Measurements from ENCODE around the gene LAMC2.

GRCh38 chr1:183288583-183288982 lies 102.5 kb downstream of the LAMC2 start:
- no peak for TF ChIP-seq CSRNP3 (CRISPR knock-in tag; IDR thresholded peaks at IDR 0.05)
- TF ChIP-seq, protein P1, sequence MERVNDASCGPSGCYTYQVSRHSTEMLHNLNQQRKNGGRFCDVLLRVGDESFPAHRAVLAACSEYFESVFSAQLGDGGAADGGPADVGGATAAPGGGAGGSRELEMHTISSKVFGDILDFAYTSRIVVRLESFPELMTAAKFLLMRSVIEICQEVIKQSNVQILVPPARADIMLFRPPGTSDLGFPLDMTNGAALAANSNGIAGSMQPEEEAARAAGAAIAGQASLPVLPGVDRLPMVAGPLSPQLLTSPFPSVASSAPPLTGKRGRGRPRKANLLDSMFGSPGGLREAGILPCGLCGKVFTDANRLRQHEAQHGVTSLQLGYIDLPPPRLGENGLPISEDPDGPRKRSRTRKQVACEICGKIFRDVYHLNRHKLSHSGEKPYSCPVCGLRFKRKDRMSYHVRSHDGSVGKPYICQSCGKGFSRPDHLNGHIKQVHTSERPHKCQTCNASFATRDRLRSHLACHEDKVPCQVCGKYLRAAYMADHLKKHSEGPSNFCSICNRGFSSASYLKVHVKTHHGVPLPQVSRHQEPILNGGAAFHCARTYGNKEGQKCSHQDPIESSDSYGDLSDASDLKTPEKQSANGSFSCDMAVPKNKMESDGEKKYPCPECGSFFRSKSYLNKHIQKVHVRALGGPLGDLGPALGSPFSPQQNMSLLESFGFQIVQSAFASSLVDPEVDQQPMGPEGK (CRISPR knock-in tag; IDR thresholded peaks at IDR 0.05; ENCODE audit: borderline replicate concordance), result no peak
- TF ChIP-seq RARB (CRISPR knock-in tag; IDR thresholded peaks at IDR 0.05), result no peak
- TF ChIP-seq, protein P2, sequence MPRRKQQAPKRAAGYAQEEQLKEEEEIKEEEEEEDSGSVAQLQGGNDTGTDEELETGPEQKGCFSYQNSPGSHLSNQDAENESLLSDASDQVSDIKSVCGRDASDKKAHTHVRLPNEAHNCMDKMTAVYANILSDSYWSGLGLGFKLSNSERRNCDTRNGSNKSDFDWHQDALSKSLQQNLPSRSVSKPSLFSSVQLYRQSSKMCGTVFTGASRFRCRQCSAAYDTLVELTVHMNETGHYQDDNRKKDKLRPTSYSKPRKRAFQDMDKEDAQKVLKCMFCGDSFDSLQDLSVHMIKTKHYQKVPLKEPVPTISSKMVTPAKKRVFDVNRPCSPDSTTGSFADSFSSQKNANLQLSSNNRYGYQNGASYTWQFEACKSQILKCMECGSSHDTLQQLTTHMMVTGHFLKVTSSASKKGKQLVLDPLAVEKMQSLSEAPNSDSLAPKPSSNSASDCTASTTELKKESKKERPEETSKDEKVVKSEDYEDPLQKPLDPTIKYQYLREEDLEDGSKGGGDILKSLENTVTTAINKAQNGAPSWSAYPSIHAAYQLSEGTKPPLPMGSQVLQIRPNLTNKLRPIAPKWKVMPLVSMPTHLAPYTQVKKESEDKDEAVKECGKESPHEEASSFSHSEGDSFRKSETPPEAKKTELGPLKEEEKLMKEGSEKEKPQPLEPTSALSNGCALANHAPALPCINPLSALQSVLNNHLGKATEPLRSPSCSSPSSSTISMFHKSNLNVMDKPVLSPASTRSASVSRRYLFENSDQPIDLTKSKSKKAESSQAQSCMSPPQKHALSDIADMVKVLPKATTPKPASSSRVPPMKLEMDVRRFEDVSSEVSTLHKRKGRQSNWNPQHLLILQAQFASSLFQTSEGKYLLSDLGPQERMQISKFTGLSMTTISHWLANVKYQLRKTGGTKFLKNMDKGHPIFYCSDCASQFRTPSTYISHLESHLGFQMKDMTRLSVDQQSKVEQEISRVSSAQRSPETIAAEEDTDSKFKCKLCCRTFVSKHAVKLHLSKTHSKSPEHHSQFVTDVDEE (CRISPR knock-in tag; IDR thresholded peaks at IDR 0.05), result no peak
- TF ChIP-seq TCF4 (CRISPR knock-in tag; IDR thresholded peaks at IDR 0.05; ENCODE audit: borderline replicate concordance), result no peak
- no peak for TF ChIP-seq ZC3H10 (CRISPR knock-in tag; IDR thresholded peaks at IDR 0.05)
- no peak for TF ChIP-seq BACH2 (CRISPR knock-in tag; IDR thresholded peaks at IDR 0.05; ENCODE audit: borderline replicate concordance)
- no peak for TF ChIP-seq ZNF70 (CRISPR knock-in tag; IDR thresholded peaks at IDR 0.05)
- TF ChIP-seq ZFP3 (CRISPR knock-in tag; IDR thresholded peaks at IDR 0.05), result no peak
- TF ChIP-seq ZFP30 (CRISPR knock-in tag; IDR thresholded peaks at IDR 0.05), result no peak
- TF ChIP-seq ZNF8 (CRISPR knock-in tag; IDR thresholded peaks at IDR 0.05), result no peak
- TF ChIP-seq, protein P3, sequence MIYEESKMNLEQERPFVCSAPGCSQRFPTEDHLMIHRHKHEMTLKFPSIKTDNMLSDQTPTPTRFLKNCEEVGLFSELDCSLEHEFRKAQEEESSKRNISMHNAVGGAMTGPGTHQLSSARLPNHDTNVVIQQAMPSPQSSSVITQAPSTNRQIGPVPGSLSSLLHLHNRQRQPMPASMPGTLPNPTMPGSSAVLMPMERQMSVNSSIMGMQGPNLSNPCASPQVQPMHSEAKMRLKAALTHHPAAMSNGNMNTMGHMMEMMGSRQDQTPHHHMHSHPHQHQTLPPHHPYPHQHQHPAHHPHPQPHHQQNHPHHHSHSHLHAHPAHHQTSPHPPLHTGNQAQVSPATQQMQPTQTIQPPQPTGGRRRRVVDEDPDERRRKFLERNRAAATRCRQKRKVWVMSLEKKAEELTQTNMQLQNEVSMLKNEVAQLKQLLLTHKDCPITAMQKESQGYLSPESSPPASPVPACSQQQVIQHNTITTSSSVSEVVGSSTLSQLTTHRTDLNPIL (CRISPR knock-in tag; IDR thresholded peaks at IDR 0.05; ENCODE audit: low read depth), result no peak
- TF ChIP-seq TOX (CRISPR knock-in tag; IDR thresholded peaks at IDR 0.05; ENCODE audit: borderline replicate concordance), result no peak
